ENCODE measurements around the gene LINC00632.

LINC00632 gene

DNA sequence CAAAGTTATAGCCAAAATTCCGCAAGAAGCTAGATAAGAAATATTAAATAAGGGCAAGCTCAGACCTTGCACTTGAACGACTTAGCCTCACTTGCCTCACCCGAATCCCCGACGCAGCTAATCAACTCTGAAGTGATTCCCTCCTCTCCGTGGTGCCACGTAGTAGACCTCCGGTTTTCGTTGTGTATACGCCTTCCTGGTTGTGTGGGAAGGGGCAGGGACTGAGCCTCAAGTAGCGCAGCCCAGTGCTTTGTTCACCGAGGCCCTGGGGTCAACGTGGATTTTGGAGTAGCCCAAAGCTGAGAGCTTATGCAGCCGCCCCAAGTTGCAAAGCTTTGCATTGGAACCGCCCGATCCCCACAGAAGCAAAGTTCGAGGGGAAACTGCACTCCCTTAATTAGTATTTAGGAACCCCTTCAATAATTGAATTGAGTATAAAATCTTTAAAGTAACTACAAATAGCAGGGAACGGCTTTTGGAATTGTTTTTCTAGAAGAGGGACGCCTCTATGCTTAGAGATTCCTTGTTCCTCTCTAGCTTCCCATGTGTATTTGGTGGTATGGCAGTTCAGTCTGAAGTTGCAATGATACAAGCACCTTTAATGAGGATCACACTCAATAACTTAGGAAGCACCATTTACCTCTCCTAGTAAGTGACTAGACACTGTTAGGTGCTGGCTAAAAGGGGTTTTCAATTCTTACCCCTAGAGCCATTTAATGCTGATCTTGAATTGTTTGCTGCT is 55.7 kb downstream of the LINC00632 start:
- no peak for DNase-seq (ENCODE audit: low spot score)

DNA sequence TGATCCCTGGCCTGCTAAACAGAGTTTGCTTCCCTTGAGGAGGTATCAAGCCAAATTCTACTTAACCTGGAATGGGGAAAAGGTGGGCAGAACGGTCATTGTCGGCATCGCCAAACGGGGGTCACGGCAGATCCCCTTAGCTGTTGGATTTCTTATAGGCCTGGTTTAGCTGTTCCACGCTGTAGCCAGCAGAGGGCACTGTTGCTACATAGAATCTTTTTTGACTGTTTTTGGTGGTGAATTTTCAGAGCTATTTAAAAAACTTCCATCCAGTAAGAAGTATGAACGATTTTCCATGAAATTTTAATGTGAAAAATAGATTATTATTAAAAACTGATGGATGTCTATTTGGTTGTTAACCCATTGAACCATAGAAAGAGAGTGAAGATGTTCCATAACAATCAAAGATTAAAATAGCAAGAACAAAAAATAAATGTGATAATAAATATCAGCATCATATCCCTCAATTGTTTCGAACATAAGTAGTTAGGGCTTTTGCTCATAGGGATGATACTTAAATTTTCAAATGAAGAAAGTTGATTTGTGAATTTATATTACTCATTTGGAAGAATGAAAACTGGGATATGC is 56.6 kb downstream of the LINC00632 start:
- DNase-seq (ENCODE audit: low spot score): no peak

DNA sequence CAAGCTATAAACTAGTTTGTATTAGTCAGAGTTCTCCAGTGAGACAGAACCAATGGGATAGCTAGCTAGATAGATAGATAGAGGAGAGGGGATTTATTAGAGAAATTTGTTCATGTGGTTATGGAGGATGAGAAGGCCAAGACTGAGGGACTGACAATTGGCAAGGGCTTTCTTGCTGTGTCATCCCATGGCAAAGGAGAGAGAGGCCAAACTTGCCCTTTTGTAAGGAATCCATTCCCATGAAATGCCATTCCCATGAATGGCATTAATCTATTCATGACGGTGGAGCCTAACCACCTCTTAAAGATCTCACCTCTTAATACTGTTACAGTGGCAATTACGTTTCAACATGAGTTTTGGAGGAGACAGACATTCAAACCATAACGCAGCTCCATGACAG is 58.1 kb downstream of the LINC00632 start:
- DNase-seq (ENCODE audit: low spot score): no peak

DNA sequence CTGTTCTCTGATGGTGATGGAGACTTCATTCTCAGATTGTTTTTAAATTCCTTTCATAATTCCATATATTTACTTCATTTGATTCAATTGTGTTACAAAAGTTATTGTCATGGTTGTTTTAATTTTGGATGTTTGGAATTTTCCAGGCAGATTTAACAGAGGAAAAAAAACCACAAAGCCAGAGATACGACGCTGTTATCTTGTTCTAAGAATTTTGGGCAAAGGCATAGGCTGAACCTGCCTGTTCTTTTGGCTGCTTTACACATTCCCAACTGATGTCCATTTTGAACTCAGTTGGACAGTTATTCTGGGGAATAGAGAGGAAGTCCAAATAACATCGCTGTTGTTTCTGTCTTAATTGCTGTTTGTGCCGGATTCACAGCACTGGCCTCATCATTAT is 65.7 kb downstream of the LINC00632 start:
- no peak for DNase-seq (ENCODE audit: low spot score)

DNA sequence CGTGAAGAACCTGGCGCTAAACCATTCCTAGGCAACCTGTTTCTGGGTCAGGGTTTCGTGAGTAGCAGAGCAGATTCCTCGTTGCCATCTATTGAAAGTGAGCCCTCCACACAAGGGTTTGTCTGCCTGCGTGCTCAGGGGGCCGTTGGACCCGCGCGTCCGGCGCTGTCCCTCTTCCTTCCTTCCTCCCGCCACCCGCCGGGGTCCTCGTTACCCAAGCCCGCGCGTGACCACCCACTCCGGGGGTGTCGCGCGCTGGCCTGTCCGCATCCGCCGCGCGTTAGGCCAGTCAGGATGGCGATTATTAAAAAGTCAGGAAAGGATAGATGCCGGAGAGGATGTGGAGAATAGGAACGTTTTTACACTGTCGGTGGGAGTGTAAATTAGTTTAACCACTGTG is 66.8 kb downstream of the LINC00632 start:
- no peak for DNase-seq (ENCODE audit: low spot score)

DNA sequence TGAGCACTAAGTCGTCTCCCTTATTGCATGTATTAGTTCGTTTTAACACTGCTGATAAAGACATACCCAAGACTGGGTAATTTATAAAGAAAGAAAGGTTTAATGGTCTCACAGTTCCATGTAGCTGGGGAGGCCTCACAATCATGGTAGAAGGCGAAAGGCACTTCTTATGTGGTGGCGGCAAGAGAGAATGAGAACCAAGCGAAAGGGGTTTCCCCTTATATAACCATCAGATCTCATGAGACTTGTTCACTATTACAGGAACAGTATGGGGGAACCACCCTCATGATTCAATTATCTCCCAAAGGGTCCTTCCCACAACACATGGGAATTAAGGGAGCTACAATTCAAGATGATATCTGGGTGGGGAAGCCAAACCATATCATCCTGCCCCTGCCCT is 85.1 kb downstream of the LINC00632 start:
- no peak for DNase-seq (ENCODE audit: low spot score)

DNA sequence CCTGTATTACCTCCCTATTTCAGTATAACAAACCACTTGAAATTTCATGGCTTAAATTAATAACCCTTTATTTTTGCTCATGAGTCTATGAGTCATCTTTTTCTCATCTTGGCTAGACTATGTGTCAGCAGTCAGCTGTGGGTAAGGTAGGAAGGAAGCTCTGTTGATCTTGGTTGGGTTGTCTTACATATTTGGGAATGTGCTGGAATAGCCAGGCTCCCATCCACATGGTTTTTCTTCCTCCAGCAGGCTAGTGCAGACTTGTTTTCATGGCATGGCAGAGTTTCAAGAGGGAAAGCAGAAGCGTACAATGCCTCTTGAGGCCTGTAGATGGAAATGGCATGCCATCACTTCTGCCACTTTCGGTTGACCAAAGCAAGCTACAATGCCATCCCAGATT is 89.7 kb downstream of the LINC00632 start:
- no peak for DNase-seq (ENCODE audit: low spot score)

DNA sequence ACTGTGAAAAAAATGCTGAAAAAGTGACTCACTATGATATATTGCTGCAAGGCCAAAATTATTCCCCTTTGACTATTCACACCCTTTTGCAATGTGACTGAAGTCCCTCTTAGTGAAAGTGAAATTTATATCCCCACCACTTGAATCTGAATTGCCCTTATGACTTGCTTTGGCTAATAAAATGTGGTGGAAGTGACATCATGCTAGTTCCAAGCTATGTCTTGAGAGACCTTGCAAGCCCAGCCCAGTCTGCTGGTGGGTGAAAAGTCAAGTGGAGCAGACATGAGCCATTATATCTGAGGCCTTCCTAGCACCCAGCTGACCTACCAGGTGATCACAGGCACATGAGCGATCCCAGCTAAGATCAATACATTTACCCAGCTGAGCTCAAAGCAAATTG is 94.7 kb downstream of the LINC00632 start:
- no peak for DNase-seq (ENCODE audit: low spot score)

DNA sequence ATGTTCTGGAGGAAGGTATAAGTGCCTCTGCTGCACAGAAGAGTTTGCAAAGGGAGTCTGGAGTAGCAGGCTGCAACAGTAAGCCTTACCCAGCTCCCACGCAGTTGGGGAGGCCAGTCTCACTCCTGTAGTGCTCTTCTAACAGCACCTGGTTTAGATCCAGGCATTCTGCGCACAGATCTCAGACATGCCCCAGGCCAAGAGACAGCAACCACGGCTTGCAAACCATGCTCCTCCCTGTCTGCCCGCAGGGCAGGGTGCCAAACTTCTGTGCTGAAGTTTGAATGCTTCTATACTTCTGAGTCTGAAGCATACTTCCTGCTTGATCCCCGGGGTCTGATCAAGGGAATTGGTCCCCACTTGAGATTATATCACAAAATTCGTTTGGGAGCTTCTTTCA is 106.3 kb downstream of the LINC00632 start:
- no peak for DNase-seq (ENCODE audit: low spot score)

DNA sequence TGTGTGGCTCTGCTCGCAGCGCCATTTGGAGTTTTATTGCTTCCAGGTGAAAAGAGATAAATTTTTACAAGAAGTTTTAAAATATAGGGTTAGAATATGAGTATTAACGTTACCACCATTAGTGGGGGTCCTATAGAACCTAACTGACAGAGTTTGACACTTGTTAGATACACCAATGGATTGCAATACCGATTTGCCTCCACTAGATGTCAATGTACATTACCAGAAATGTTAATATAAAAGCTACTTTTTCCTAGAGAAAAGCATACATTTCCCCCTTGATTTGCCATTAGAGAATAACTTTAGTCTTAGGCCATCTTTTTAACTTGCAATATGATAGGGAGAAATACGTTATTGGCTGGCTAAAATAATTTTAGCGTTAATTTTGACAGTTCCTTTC is 108.4 kb downstream of the LINC00632 start:
- DNase-seq (ENCODE audit: low spot score): no peak

DNA sequence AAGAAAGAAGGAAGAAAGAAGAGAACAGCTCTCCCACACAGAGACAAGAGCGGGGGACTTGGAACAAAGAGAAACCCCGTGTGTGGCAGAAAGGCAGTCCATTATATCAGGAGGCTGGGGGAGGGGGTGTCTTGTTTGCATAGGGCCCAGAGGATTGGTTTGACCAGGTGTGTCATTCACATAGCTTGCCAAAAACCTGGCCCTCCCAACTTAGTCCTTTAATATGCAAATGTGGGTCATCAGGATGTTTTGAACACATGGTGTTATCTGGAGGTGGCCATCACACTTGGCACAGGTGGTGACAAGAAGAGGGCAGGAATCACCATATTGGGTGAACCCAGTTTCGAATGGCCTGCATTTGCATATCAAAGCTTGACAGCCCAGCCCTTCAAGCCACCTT is 111.7 kb downstream of the LINC00632 start:
- DNase-seq (ENCODE audit: low spot score): no peak

DNA sequence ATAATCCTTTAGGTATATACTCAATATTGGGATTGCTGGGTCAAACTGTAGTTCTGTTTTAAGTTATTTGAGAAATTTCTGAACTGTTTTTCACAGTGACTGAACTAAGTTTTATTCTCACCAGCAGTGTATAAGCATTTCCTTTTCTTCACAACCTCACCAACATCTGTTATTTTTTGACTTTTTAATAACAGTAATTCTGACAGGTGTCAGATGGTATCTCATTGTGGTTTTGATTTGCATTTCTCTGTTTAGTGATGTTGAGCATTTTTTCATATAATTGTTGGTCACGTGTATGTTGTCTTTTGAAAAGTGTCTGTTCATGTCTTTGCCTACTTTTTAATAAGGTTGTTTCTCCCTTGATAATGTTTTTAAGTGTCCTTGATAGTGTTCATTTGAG is 112.6 kb downstream of the LINC00632 start:
- no peak for DNase-seq (ENCODE audit: low spot score)

DNA sequence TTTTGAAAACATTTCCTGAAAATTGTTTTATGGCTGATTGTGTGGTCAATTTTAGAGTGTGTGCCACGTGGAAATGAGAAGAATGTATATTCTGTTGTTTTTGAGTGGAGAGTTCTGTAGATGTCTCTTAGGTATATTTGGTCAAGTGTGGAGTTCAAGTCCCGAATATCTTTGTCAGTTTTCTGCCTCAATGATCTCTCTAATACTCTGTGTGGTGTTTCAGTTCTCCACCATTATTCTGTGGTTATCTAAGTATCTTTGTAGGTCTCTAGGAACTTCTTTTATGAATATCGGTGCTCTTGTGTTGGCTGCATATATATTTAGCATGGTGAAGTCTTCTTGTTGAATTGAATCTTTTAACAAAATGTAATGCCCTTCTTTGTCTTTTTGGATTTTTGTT is 113.3 kb downstream of the LINC00632 start:
- no peak for DNase-seq (ENCODE audit: low spot score)

DNA sequence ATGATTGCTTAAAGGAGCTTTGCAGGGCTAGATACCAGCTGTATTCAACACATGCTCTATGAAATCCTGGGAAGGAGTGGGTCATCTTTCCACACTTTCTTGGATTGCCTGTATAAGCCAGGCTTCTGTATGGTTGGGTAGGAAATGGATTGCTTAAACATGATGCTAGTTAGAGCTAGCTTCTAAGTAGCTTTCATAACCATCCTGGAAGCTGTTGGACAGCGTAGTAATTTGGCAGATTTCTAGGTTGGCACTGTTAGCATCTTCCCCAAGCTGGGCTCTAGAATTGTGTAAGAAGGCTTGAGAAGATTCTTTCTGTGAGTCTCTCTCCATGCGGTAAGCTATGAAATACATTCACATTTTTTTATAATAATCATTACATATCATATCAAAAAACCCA is 127.3 kb downstream of the LINC00632 start:
- no peak for DNase-seq (ENCODE audit: low spot score)
